ENCODE measurements around the gene SLC25A24.
A peak's percentile ranks its signal among the peaks of the same experiment; 100 is the strongest.
"Not testable (repeated sequence)": the region's sequence is repeated elsewhere in the genome, so short reads cannot be mapped to it uniquely, and the experiment has no call there.

SLC25A24 gene

DNA sequence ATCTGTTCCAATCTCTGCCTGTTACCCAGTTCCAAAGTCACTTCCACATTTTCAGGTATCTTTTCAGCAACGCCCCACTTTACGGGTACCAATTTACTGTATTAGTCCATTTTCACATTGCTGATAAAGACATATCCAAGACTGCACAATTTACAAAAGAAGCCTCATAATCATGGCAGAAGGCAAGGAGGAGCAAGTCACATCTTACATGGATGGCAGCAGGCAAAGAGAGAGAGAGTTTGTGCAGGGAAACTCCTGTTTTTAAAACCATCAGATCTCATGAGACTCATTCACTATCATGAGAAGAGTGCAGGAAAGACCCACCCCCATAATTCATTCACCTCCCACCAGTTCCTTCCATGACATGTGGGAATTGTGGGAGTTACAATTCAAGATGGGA is 67.0 kb downstream of the SLC25A24 start:
- DNase-seq, result not testable (repeated sequence)

DNA sequence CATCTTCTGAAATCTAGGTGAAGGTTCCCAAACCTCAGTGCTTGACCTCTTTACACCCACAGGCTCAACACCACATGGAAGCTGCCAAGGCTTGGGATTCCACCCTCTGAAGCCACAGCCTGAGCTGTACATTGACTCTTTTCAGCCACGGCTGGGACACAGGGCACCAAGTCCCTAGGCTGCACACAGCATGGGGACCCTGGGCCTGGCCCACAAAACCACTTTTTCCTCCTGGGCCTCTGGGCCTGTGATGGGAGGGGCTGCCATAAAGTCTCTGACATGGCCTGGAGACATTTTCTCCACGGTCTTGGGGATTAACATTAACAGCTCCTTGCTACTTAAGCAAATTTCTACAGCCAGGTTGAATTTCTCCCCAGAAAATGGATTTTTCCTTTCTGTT is 67.8 kb downstream of the SLC25A24 start:
- DNase-seq, result not testable (repeated sequence)

DNA sequence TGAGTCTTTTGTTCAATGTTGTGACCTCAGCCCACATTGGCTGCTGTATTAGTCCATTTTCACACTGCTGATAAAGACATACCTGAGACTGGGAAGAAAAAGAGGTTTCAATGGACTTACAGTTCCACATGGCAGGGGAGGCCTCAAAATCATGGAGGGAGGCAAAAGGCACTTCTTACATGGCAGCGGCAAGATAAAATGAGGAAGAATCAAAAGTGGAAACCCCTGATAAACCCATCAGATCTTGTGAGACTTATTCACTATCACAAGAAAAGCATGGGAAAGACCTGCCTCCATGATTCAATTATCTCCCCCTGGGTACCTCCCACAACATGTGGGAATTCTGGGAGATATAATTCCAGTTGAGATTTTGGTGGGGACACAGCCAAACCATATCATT is 68.9 kb downstream of the SLC25A24 start:
- not testable (repeated sequence) for DNase-seq

DNA sequence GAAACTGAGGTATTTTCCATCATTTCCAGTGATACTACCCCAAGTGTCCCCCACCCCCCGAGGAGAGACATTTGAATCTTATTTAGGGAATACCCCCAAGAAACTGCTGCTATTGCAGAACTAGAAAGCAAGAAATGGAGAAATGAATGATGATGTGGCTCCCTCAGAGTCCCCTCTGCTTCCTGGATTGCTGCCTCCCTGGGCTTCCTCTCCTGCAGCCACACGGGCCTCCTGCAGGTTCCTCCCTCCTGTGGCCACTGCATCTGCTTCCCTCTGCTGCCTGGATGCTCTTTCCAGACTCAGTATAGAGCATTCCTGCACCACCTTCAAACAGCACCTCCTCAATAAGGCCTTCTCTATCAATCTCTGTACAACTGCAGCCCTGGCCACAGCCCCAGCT is 69.3 kb downstream of the SLC25A24 start:
- no peak for DNase-seq

DNA sequence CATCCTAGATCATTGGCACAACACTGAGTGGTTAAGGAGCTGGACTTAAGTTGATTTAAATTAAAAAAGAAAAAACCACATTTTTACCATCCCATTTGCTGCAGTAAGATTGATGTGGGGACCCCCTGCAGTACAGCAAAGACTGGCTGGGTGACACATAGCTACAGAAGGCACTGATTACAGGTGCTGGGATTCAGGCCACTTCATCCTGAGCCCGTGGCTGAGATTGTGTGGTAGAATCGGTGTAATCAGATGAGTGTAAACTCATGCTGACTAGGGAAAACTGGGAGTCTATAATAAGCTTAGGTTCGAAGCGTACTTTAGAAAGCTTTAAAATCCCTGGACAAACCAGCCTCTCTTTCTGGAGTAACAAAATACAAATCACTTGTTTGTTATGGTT is 70.1 kb downstream of the SLC25A24 start:
- no peak for DNase-seq

DNA sequence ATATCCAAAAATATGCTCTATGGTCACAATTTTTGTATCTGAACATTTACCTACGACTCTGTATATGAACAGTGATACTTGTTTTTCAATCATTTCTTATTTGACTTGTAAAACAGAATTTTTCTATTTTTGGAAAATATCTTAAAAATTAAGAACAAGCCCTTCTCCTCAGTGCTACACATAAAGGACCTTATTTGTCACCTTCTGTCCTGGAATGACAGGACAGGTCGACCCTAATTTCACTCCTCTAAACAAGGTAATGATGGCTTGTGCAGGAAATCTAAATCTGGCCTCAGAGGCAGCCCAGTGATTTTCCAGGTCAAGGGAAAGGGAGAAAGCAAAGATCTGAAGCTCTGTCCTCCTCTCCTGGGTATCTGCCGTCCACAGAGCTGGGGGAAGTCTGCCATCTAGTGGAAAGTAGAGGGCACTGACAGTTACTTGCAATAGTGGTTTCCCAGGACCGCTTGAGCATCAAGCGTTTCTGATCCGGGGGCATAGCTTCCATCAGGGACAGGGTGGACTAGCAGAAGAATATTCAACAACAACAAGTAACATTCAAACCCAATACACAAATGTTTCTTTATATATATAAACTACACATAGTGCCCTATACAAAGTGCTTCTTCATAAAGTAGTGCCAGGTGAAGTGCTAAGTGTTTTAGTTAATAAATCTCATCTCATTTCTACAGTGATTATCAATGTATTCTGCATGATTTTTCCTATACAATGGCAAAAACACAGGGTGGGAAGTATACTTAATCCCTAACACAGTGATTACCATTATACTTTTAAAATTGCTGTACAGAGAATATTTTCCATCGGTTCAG is 74.6 kb downstream of the SLC25A24 start:
- peak; percentile 81 for DNase-seq

DNA sequence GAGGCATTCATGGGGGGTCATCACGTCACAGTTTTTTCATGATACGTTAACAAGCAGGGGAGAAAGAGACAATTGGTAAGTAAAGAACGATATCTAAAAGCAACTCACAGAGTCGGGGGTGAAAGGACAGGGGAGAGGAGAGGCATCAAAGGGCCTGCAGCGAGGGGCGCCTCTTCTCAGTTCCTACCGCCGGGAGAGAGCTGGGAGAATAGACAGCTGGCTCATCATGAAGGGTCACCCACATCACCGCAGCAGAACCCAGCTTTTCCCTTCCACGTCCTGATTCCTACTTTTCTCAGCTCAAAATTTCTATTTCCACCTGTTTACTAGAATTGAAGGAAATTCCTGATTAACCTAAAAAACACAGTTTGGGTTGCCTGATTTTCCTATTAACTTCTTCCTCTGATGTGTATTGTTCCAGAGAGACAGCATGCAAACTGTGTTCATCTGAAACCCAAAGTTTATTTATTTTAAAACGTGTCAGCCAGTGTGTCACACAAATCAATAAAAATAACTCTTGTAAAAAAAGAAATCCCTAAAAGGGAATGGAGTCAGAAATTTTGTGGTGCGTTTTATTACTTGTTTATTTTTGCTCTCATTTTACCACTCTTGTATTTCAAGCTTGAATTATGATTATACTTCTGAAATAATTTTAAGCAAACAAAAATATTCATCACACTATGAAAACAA is 75.4 kb downstream of the SLC25A24 start:
- DNase-seq, result no peak

DNA sequence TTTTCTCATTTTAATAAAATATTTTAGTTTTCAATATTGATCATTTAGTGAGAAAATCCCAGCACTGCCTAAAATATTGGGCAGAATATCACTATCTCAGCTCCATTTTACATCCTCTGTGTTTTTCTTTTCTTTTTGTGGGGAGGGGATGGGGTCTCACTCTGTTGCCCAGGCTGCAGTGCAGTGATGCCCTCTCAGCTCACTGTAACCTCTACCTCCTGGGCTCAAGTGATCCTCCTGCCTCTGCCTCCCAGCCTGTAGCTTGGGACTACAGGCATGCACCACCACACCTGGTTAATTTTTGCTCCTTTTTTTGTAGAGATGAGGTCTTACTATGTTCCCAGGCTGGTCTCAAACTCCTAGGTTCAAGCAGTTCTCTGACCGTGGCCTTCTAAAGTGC is 76.1 kb downstream of the SLC25A24 start:
- DNase-seq, result no peak

DNA sequence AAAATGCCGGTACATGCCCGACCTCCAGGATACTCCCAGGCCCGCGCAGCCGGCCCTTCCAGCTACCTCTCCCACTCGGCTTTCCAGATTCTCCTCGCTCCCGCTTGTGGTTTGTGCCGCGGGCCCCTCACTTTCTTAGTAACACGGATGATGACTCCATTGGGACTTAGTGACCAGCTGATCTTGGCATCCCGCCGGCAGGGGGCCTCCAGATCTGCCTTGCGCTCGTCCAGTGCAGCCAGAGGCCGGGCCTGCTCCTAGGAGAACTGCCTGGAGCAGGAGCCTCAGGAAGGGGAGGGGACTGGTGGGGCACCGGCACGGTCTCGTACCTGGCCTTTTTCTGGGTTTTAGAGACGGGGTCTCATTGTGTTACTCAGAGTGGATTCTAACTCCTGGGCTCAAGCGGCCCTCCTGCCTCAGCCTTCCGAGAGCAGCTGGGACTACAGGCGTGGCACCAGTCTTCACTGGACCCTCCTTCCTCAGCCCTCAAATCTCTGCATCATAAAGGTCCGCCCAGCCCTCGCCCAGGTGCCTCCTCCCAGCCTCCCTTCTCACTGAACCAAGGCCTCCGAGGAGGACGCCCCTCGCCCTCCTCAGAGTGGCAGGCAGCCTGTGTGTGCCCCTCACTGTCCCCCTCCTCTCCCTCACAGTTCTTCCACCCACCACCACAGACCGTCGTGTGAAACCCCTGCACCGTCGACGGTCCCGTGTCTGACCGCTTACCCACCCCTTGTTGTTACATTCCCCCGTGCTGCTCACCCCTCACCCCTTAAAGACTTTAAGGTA is 78.6 kb downstream of the SLC25A24 start:
- no peak for DNase-seq

DNA sequence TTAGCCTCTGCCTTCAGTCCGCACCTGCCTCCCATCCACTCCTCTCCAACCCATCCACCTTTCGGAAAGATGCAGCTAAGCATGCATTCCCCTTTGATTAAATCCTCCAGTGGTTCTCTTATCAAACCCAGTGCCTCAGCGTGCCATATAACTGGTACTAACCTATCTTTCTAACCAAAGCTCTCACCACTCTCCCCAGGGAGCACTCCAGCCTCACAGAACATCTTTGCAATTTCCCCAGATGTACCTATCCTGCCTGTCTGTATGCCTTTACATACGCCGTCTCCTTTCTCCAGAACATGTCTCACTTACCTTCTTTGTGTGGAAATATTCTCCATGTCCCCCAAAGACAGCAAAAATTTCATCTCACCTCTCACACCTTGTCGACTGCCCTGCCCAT is 80.0 kb downstream of the SLC25A24 start:
- DNase-seq, result no peak

DNA sequence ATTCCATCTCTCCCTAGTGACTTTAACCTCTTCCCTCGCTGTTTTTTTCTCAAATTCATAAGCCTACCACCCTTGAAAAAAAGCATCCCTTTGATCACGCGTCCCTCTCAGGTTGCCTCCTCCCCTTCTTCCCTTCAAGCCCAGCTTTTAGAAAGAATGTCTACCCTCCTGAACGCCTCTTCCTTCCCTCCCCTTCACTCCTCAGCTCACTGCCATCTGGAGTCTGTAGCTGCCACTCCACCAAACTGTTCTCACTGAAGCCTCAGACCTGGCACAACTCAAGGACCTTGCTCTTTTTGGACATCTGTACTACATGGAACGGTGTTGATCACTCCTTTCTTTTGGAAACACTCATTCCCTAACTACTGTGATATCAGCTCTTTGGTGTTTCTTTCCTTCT is 80.6 kb downstream of the SLC25A24 start:
- no peak for DNase-seq

DNA sequence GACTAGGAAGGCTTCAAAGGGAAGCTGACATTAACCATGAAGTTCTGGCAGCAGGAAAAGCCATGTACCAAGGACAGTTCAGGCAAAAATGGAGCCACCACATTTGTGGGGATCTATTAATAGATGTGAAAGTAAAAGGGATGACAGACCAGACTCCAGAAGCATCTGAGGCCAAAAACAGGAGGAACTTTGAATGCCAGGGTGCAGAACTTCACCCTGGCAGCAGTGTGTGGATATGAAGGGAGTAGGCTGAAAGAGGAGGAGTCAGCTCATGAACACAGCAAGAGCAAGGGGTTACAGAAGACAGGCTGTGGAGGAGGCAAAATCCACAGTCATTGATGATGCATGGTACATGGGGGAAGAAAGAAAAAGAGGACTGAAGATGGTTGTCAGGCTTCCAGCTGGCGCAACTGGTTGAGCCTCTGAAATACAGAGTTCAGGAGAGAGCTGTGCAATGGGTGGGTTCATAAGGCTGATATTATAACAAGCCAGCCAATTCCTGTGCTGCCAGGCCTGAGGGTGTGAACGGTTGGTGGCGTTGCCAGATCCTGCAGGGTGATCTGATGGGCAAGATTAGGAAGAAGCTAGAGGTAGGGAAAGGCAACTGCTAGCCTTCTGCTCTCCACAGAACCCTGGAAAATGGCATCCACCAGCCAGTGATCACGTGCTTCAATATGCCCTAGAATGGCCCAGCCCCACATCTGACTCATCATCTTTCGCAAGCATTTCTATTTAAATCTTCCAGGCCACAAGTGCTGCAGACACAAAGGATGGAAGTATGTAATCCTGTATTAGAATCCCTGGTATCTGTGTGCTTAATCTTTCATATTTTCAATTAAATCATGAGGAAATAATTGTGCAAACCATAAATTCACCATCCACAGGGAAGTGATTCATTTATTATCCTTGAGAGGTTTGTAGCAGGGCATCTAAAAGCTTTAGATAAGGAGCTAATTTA is 81.9 kb downstream of the SLC25A24 start:
- DNase-seq, result no peak

DNA sequence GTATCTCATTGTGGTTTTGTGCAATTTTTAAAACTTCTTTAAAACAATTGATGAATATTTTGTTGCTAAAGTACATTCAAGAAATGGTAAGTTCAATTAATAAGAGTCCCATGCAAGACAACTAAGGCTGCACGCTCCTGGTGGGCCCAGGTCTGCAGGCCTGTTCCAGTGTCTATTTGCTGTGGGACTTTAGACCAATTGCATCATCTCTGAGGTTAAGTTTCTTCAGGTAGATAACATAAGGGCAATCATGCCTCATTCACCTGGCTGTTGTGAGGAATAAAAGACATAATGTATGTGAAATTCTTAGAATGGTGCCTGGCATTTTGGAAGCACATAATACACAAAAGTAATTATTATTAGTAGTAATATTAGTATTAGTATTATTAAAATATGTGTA is 82.9 kb downstream of the SLC25A24 start:
- DNase-seq, result no peak

DNA sequence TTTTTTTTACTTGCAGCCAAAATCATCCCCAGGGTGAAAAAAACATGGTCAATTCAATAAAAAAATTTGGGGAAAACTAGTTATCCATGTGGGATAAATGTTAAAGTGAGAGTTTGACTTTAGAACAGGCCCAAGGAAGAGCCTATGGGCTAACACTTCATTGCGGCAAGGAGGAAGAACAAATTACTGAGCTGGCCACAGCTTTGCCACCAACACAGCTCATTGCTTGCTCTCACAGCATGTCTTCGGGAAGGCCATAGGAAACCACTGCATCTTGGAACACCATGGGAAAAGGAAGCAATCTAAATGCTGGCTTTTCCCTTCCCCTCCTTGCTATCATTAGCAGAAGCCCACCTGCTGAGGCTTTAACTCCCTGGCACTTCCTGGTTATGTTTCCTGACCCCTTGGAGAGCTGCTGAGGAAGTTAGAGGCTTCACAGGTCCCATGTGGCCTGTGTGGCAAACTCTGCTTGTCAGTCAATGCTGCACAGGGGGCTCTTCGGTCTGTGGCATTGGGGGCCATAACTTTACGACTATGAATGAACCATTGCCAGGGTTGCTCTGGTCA is 86.0 kb downstream of the SLC25A24 start:
- no peak for DNase-seq

DNA sequence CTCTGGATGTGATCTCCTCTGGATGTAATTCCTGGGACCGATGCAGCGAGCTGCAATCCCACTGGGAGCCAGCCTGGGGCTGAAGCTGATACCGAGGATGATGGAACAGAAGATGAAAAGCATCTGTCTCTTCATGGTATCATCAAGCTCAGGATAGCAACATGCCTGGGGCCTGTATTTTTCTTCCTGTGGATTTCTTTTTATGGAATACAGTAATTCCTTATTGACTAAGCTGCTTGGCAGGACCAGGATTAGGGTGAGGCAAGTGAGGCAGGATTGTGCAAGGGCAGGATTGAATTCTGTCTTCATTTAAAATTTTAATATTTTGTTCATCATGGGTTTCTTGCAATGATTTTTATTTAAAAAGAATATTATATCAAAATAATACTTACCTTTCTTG is 86.6 kb downstream of the SLC25A24 start:
- DNase-seq, result no peak

DNA sequence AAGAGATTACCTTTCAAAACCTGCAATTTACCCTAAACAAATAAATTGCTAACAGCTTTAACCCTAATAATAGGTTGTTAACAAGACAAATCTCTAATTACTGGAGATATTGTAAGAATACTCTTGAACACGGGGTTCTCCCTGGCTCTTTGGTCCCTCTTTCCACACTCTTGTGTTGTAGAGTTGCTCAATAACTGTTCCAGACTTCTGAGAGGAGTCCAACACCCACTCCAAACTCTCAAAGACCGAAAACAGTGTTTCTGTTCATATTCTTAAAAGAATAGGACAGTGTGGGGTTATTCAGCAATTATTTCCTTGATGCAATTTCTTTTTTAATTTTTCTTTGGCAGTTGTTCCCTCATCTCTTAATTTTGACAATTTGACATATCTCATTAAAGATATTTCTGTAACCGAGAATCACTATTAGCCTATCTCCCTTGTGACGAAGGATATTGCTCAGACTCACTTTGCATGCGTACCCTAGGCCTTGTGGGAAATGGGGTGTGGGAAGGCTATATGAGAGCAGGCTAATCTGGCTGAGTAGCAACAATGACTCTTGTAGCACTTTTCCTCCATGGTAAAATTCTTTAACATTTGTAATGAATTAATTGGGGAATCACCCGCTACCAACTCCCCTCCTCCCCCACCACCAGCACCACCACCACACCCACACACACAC is 90.7 kb downstream of the SLC25A24 start:
- no peak for DNase-seq

DNA sequence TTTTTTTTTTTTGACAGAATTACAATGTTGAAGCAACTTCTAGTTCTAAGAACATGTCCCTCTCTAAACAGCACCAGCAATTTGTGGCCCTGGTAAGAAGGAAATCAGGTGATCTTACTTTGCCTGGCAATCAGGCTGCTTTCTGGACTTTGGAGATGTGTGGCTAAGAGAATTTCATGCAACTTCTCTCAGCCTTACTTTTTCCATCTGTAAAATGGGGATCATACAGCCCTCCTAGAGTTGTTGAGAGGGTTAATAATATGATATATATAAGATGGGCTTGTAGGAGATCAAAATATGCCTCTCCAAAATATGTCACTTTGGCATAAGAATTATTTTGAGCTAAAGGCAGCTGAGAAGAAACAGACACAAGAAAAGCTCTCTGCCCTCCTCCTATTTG is 92.0 kb downstream of the SLC25A24 start:
- no peak for DNase-seq

DNA sequence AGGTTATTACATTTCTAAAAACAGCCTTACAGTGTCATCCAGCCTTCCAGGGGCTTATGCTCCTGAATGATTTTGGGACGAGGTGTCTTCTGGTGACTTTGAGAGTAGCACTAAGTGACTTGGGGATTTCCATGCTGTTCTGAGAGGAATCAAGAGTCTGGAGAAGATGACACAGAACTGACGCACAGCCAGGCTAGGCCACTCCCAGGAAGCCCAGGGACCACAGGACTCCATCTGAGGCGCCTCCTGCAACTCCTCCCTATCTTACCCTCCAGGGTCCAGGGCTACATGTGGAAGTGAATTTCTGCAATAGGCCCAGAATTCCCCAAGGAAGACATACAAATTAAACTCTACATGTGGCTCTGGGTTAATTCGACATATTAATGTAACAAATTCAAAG is 92.5 kb downstream of the SLC25A24 start:
- no peak for DNase-seq

DNA sequence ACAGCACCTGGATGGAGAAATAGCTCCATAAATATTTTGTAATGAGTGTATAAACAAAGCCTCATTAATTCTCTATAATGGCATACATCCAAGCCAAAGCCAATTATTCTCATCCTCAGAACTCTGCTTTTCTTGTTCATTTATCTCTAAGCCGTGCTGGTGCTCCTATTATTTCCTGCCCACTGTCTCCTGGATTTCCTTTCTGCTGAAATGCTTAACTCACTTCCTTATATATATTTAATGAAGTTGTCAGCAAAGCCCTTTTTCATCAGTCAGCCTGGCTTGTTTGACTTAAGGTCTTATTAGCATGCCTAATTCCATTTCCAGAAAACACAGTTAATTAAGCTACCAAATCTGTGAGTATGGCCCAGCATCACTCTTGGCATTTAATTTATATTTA is 93.4 kb downstream of the SLC25A24 start:
- no peak for DNase-seq

DNA sequence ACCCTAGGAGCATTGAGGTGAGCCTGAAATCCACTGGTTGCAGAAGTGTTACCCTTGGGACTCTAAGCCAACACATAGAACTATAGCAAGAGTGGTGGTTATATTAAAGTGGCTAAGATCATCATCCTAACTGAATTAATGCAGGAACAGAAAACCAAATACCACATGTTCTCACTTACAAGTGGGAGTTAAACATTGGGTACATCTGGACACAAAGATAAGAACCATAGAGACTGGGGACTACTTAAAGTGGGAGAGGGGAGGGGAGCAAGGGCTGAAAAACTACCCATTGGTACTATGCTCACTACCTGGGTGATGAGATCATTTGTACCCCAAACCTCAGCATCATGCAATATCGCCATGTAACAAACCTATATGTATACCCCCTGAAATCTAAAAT is 100.0 kb downstream of the SLC25A24 start:
- no peak for DNase-seq

DNA sequence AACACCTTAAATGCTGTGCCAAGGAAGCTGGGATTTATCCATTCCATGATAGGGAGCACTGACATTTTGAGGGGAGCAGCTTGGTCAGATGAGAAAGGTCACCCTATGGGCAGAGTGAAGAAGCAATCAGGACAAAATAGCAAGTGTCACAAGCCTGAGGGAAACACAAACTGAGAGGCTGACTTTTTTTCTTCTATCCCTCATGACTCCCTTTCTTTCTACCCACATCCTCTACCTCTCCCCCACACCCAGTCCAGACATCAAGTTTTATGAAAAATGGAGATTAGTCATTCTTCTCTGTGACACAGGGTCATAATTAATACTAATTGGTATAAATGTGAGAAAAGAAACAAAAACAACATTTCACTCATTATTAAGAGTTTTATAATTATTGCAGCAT is 103.1 kb downstream of the SLC25A24 start:
- DNase-seq, result no peak

DNA sequence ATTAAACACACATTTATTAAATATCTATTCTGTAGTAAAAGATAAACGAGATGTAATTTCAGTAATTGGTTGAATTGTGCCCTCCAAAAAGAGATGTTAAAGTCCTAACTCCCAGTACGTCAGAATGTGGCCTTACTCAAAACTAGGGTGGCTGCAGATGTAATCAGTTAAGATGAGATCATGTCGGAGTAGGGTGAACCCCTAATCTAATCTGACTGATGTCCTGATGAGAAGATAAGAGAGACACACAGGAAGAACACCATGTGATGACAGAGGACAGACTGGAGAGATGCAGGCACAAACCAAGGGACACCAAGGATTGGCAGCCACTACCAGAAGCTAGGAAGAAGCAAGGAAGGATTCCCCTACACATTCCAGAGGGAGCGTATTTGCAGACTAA is 104.1 kb downstream of the SLC25A24 start:
- no peak for DNase-seq
